ENCODE data around the gene SPDYE5. TPM values are rescaled to one million over a fixed set of nuclear protein-coding genes. Genes with fewer than 3 reads are reported as not detected.
"Not testable (repeated sequence)": the region's sequence is repeated elsewhere in the genome, so short reads cannot be mapped to it uniquely, and the experiment has no call there.

Gene SPDYE5
- total and polyA plus RNA-seq, 7 donors: 0.03 TPM; not detected in 6

DNA sequence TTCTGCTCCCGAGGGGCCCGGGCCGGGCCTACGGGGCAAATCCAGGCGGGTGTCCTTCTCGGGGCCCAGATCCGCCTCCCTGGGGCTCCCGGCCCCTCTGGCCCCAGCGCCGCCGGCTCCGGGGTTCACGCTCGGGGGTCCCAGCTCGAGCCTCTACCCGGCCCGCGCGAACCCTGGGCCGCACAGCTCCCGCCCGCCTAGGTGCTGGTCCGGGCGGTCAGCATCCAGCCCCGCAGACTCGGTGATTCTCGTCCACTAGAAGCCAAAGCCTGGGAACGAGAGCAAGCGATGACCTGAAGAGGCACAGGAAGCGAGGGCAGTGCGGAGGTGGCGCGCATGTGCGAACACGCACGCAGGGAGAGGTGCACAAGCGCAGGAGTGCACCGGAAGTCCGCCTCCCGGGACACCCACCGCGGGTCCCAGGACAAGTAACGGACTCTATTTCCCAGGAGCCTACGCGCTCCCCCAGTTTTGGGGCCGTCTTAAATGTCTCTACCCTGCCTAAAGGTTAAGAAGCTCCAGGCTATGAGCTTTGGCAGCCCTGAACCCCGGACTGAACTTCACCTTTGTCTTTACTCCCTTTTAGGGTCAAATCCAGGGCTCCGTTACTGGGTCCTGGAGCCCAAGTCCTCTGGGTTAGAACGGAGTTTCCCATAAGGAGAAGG is 6.0 kb upstream of the SPDYE5 start, which contains the start of gene POM121C:
POM121C (minus strand) TSS at position 321 of the 665 bp plus-strand sequence. CDS start 44,803 bp downstream, outside the sequence.
- 0 to 1% methylated on average over 49 of the region's 49 CpGs for WGBS, 2 donors
- H3K9me3 ChIP-seq; H3K36me3 ChIP-seq; intact Hi-C loops (cut with DNase I); H3K4me1 ChIP-seq; H3K27me3 ChIP-seq: not testable (repeated sequence)
- TF ChIP-seq POLR2AphosphoS5 (IDR thresholded peaks at IDR 0.05): peak; percentile 59 to 86 (median 78)
- TF ChIP-seq POLR2A (IDR thresholded peaks at IDR 0.05): peak in 1 of 2 donors; percentile 38
- Histone ChIP-seq H3K27ac (peak within 1 kb of the TSS; percentile 83 to 93 (median 92)), H3K4me3 (peak within 1 kb of the TSS; percentile 71 to 91 (median 79))
- DNase-seq: peak; percentile 98

DNA sequence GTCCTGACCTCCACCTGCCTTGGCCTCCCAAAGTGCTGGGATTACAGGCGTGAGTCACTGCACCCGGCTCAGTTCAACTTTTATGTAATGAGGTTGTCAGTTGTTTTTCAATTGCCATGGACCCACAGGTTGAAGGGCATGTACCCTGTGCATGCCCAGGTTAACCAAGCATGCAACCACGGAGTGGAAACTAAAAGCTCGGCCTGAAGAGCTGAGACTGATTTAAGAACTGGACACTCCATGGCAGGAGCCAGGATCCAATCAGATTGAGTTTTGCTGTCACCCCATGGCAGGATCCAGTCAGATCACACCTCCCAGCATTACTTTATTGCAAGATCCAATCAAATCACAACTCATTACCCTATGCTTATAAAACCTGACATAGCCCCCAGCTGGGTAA is 16.9 kb downstream of the SPDYE5 start:
- WGBS, 2 donors: 89 to 92% methylated on average over 2 of the region's 4 CpGs
- H3K9me3 ChIP-seq; H3K4me1 ChIP-seq; H3K36me3 ChIP-seq; DNase-seq; intact Hi-C loops (cut with DNase I); H3K27me3 ChIP-seq; H3K27ac ChIP-seq; H3K4me3 ChIP-seq: not testable (repeated sequence)

DNA sequence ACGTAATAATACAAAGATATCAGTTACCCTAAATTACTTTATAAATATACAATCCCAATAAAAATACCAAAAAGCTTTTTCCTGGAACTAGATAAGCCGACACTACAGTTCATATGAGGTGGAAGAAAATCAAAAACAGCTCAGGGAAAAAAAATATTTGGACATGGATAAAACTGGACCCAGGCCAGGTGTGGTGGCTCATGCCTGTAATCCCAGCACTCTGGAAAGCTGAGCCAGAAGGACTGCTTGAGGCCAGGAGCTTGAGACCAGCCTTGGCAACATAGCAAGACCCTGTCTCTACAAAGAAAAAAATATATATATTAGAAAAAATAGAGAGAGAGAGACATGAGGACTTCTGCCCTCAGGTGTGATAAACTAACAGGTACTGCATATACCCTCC is 26.7 kb downstream of the SPDYE5 start:
- H3K9me3 ChIP-seq; H3K4me1 ChIP-seq; DNase-seq; intact Hi-C loops (cut with DNase I); H3K27me3 ChIP-seq; H3K27ac ChIP-seq; H3K4me3 ChIP-seq: not testable (repeated sequence)
- H3K36me3 ChIP-seq: peaks cover 11 to 51% (median 14%) of the 10 kb centered on the region in 4 donors
- WGBS, 2 donors: 84% methylated on average over 2 of the region's 2 CpGs

DNA sequence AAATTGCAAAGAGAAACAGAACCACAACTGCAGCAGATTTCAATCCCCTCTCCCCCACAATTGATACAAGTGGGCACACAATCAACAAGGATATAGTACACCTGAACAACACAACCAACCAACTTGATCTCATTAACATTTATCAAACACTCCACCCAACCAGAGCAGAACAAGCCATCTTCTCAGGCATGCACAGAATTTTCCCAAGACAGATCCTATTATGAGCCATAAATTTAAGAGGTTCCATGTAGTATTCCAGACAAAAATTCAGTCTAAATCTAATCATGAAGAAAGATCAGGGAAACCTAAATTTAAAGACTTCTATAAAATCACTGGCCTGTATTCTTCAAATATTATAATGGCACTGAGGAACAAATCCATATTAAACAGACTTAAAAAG is 29.6 kb downstream of the SPDYE5 start:
- DNase-seq; H3K4me3 ChIP-seq; H3K27me3 ChIP-seq; intact Hi-C loops (cut with DNase I); H3K27ac ChIP-seq; H3K9me3 ChIP-seq: not testable (repeated sequence)
- Histone ChIP-seq H3K36me3 (peaks cover 9 to 58% (median 13%) of the 10 kb centered on the region in 4 donors), H3K4me1 (peaks cover 0 to 10% (median 7%) of the 10 kb centered on the region in 4 donors)

DNA sequence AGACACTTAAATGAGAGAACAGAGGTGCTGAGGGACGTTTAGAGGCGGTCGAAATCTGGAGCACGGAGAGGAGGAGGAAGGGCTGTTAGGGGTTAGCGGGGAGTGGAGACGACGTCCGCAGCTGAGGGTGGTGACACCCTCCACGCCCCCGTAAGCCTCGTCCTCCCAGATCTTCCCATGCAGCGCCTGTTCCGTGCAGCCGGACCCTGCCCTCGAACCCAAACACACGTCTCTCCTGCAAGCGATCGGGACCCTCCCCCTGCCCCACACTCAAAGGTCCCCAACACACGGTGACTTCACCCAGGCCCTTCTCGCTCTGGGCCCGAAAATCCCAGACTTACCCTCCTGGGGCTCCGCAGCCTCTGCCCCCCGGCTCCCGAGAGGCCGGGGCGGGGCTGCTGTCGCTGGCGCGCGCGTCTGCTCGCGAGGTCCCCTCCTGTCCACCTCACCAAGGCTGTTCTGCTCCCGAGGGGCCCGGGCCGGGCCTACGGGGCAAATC is 35.2 kb downstream of the SPDYE5 start:
- H3K36me3 ChIP-seq: peaks cover 9 to 36% (median 13%) of the 10 kb centered on the region in 4 donors
- H3K27me3 ChIP-seq, H3K9me3 ChIP-seq, DNase-seq: not testable (repeated sequence)
- peaks cover 0 to 21% (median 17%) of the 10 kb centered on the region in 4 donors for H3K4me1 ChIP-seq
- 0% methylated on average over 37 of the region's 37 CpGs for WGBS, 2 donors
- H3K27ac ChIP-seq: peak overlapping the region; percentile 85 to 93 (median 87)
- intact Hi-C loops (cut with DNase I): loop anchor here (5.0 kb wide), 3 partner anchors 115 to 235 kb away; no protein-coding TSS in a partner anchor
- peak overlapping the region; percentile 59 to 97 (median 95) for H3K4me3 ChIP-seq

DNA sequence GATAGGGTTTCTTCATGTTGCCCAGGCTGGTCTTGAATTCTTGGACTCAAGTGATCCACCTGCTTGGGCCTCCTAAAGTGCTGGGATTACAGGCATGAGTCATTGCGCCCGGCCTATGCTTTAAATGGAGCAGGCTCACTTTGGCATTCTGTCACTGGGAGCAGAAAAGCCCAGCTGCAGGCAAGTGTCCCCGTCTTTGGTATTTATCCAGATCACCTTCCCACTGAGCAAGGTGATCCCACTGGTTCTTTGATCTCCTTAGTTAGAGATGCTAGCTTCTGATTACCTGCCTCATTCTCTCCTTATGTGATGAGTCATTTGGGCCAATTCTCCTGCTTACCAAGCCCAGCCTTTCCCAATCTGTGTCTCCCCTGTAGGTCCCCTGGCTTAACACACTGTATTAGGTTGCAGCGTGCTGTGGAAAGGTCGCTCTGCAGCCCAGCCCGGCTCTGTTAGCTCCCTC is 39.3 kb downstream of the SPDYE5 start:
- Histone ChIP-seq H3K27ac (no peak overlapping the region), H3K4me3 (no peak overlapping the region), H3K27me3 (no peaks in the 10 kb centered on the region), H3K4me1 (peaks cover 0 to 18% (median 11%) of the 10 kb centered on the region in 4 donors), H3K9me3 (no peaks in the 10 kb centered on the region), H3K36me3 (peaks cover 0 to 6% (median 3%) of the 10 kb centered on the region in 4 donors)
- DNase-seq: no peak
- 82 to 85% methylated on average over 6 of the region's 6 CpGs for WGBS, 2 donors
- no peak for TF ChIP-seq POLR2AphosphoS5 (IDR thresholded peaks at IDR 0.05)
- TF ChIP-seq, protein P1, sequence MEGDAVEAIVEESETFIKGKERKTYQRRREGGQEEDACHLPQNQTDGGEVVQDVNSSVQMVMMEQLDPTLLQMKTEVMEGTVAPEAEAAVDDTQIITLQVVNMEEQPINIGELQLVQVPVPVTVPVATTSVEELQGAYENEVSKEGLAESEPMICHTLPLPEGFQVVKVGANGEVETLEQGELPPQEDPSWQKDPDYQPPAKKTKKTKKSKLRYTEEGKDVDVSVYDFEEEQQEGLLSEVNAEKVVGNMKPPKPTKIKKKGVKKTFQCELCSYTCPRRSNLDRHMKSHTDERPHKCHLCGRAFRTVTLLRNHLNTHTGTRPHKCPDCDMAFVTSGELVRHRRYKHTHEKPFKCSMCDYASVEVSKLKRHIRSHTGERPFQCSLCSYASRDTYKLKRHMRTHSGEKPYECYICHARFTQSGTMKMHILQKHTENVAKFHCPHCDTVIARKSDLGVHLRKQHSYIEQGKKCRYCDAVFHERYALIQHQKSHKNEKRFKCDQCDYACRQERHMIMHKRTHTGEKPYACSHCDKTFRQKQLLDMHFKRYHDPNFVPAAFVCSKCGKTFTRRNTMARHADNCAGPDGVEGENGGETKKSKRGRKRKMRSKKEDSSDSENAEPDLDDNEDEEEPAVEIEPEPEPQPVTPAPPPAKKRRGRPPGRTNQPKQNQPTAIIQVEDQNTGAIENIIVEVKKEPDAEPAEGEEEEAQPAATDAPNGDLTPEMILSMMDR (IDR thresholded peaks at IDR 0.05): no peak
- TF ChIP-seq EP300 (IDR thresholded peaks at IDR 0.05): no peak
- no peak for TF ChIP-seq POLR2A (IDR thresholded peaks at IDR 0.05)
- intact Hi-C loops (cut with DNase I): no loop called here

DNA sequence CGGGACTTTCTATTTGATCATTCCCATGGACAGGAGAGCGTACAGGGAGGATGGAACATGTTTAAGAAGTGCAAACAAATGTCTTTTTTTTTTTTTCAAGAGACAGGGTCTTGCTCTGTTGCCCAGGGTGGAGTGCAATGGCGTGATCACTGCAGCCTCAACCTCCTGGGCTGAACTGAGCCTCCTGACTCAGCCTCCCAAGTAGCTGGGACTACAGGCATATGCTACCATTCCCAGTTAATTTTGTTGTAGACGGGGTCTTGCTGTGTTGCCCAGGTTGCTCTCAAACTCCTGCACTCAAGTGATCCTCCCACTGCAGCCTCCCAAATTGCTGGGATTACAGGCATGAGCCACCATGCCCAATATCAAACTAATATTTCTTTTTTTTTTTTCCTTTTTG is 40.5 kb downstream of the SPDYE5 start:
- 96 to 98% methylated on average over 4 of the region's 4 CpGs for WGBS, 2 donors
- intact Hi-C loops (cut with DNase I): no loop called here
- peaks cover 4 to 19% (median 8%) of the 10 kb centered on the region in 4 donors for H3K36me3 ChIP-seq
- H3K27ac ChIP-seq: no peak overlapping the region
- H3K4me3 ChIP-seq: no peak overlapping the region
- TF ChIP-seq POLR2AphosphoS5 (IDR thresholded peaks at IDR 0.05): no peak
- no peak for TF ChIP-seq POLR2A (IDR thresholded peaks at IDR 0.05)
- no peak for TF ChIP-seq EP300 (IDR thresholded peaks at IDR 0.05)
- TF ChIP-seq, protein P1 (IDR thresholded peaks at IDR 0.05): no peak
- no peaks in the 10 kb centered on the region for H3K9me3 ChIP-seq
- H3K4me1 ChIP-seq: peaks cover 0 to 5% (median 2%) of the 10 kb centered on the region in 4 donors
- DNase-seq: peak; percentile 6
- H3K27me3 ChIP-seq: no peaks in the 10 kb centered on the region

All from sigmoid colon (tissue), 7 donors.